ENCODE data around the gene SAMD8.

SAMD8 gene

DNA sequence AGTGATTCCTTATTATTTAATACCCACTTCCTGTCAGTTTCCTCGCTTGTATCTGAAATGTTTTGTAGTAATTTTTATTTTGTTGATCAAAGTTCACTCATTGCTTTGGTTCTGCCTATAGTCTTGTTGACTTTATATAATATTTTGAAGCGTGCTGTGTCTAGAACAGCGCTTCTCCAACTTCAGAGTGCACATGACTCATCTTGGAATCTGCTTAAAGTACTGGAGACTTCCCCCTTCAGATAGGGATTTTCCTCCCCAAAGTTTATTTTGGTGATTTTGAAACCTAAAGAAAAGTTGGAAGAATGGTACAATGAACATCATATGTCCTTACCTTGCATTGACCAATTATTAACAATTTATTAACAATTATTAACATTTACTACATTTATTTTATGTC, 118.5 kb downstream of the SAMD8 start:
- no peak for DNase-seq

- DNase-seq: peak; percentile 41 to 81
Observed at GRCh38 chr10:75230600-75231038, 119.2 kb downstream of the SAMD8 start.
